Nephron (organoid): ENCODE measurements around the gene SRSF6.
A peak's percentile ranks its signal among the peaks of the same experiment; 100 is the strongest.

Experiments
- H3K27ac Mint-ChIP-seq, 3 experiments: 2 replicates each; pipeline ENCODE4 v1.8.0; 2020; ENCODE audit warnings: mixed read lengths in 3 of 3, mild to moderate bottlenecking in 2 of 3, moderate library complexity in 1 of 3
- H3K27me3 Mint-ChIP-seq: 2 replicates; pipeline ENCODE4 v1.8.0; 2021; ENCODE audit warnings: low read depth, mild to moderate bottlenecking, moderate library complexity, mixed read lengths
- H3K36me3 Mint-ChIP-seq: 2 replicates; pipeline ENCODE4 v1.8.0; 2020; ENCODE audit warnings: low read depth, mixed read lengths
- H3K4me1 Mint-ChIP-seq: 2 replicates; pipeline ENCODE4 v1.8.0; 2020; ENCODE audit warnings: mixed read lengths
- H3K4me3 Mint-ChIP-seq, 3 experiments: 2 replicates each; pipeline ENCODE4 v1.8.0; 2020; ENCODE audit warnings: mild to moderate bottlenecking in 3 of 3, mixed read lengths in 3 of 3, moderate library complexity in 2 of 3
- H3K9me3 Mint-ChIP-seq: 2 replicates; pipeline ENCODE4 v1.8.0; 2020; ENCODE audit warnings: mixed read lengths
- TF ChIP-seq, protein P1 (sequence below), 3 experiments: fragments of 200-600 bp; sonication (generic); IDR thresholded peaks; one replicate each; pipeline ENCODE4 v1.5.0; 2021; ENCODE audit warnings: antibody characterized with exemption in 3 of 3; ENCODE audit not compliant: unreplicated experiment in 3 of 3

SRSF6 gene

DNA sequence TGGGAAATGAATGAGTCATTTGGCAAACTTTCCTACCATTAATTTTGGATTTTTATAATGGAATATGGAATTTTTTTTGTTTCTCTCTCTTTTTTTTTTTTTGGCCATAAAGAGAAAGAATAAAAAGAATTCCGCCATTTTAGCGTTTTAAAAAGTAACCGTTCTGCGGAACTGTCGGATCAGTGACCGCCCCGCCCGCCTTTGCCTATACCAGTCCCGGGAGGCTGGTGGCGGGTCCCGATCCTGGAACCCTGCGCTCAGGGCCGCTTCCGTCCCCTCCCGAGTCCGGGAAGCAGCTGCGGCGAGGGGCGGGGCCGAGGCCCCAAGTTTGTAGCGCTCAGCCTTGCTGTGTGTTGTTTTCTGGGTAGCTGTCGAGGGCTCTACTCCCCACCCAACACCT is 50.4 kb downstream of the SRSF6 start:
- Mint-ChIP-seq H3K36me3 (no peaks in the 10 kb centered on the region), H3K4me1 (no peaks in the 10 kb centered on the region), H3K9me3 (no peaks in the 10 kb centered on the region), H3K4me3 (peak overlapping the region; percentile 77 to 84 (median 82)), H3K27me3 (peaks cover 39% of the 10 kb centered on the region), H3K27ac (no peak overlapping the region)
- TF ChIP-seq, protein P1, sequence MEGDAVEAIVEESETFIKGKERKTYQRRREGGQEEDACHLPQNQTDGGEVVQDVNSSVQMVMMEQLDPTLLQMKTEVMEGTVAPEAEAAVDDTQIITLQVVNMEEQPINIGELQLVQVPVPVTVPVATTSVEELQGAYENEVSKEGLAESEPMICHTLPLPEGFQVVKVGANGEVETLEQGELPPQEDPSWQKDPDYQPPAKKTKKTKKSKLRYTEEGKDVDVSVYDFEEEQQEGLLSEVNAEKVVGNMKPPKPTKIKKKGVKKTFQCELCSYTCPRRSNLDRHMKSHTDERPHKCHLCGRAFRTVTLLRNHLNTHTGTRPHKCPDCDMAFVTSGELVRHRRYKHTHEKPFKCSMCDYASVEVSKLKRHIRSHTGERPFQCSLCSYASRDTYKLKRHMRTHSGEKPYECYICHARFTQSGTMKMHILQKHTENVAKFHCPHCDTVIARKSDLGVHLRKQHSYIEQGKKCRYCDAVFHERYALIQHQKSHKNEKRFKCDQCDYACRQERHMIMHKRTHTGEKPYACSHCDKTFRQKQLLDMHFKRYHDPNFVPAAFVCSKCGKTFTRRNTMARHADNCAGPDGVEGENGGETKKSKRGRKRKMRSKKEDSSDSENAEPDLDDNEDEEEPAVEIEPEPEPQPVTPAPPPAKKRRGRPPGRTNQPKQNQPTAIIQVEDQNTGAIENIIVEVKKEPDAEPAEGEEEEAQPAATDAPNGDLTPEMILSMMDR (IDR thresholded peaks at IDR 0.05; ENCODE audit: unreplicated experiment in 3 of 3) = no peak

DNA sequence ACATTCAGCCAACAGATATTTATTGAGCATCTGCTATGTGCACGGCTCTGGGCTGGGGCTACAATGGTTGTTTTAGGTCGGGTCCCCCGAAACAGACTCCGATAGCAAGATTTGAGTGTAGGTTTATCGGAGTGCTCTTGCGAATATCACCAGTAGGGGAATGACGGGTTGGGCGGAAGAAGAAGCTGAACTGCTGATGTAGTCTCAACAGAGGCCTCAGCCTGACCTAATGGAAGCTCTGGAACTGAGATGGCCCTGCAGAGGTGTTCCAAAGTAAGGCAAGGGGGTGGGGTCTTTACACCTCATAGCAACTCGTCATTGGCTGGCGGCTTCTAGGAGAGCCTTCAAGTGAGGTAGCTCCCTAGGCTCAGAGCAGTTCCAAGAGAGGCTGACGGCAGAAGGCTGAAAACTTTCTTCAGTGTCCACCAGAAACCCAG is 50.9 kb downstream of the SRSF6 start:
- Mint-ChIP-seq H3K9me3 (no peaks in the 10 kb centered on the region), H3K4me3 (peak overlapping the region; percentile 77 to 84 (median 82)), H3K27me3 (peaks cover 34% of the 10 kb centered on the region), H3K4me1 (no peaks in the 10 kb centered on the region), H3K27ac (no peak overlapping the region), H3K36me3 (no peaks in the 10 kb centered on the region)
- TF ChIP-seq, protein P1 (IDR thresholded peaks at IDR 0.05; ENCODE audit: unreplicated experiment in 3 of 3) = no peak

DNA sequence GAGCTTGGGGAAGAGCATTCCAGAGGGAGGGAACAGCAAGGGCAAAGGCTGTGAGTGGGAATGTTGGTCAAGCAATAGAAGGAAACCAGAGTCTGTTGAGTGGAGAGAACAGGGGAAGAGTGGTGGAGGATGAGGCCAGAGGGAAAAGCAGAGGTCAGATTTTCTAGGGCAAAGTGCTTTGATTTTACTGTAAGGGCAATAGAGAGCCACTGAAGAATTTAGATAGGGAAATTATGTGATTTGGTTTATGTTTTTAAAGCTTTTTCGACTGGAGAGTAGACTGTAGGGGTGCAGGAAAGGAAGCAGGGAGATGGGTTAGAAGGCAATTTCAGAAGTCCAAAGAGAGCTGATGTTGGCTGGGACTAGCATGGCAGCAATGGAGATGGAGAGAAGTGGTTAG is 54.2 kb downstream of the SRSF6 start:
- TF ChIP-seq, protein P1 (IDR thresholded peaks at IDR 0.05; ENCODE audit: unreplicated experiment in 3 of 3) = no peak
- no peak overlapping the region for H3K27ac Mint-ChIP-seq
- peak overlapping the region; percentile 47 to 65 (median 55) for H3K4me3 Mint-ChIP-seq
- H3K27me3 Mint-ChIP-seq = peaks cover 9% of the 10 kb centered on the region
- H3K4me1 Mint-ChIP-seq = peaks cover 4% of the 10 kb centered on the region
- H3K36me3 Mint-ChIP-seq = peaks cover 9% of the 10 kb centered on the region
- no peaks in the 10 kb centered on the region for H3K9me3 Mint-ChIP-seq

DNA sequence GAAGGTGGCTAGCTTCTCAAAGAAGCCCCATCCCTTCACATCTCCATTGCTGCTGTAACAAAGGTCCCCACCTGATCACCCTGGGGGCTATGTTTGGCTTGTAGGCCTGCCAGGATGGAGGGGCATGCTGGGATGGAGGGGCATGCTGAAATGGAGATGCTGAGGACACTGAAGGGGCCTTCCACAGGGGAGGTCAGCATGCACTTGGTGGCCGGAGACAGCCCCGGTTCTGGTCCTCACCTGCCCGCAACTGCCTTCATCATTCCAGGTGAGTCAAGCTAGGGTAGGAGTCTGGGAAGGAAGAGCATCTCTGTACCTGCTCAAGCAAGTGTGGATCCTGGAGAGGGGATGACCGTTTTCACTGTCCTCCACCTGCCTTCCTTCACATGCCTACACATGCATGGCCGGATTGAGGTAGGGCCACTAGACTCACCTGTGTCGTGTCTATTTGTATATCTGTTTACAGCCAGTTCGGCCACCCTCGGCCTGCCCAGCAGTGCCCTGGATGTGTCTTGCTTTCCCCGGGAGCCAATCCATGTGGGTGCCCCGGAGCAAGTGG is 55.8 kb downstream of the SRSF6 start:
- peak overlapping the region; percentile 93 to 95 (median 94) for H3K4me3 Mint-ChIP-seq
- H3K9me3 Mint-ChIP-seq = no peaks in the 10 kb centered on the region
- H3K36me3 Mint-ChIP-seq = peaks cover 12% of the 10 kb centered on the region
- TF ChIP-seq, protein P1 (IDR thresholded peaks at IDR 0.05; ENCODE audit: unreplicated experiment in 3 of 3) = no peak
- H3K27me3 Mint-ChIP-seq = peaks cover 3% of the 10 kb centered on the region
- H3K4me1 Mint-ChIP-seq = peaks cover 4% of the 10 kb centered on the region
- H3K27ac Mint-ChIP-seq = no peak overlapping the region
